PC-3 (cell line): Measurements from ENCODE around the gene KISS1R.

Experiments used
- EZH2 ChIP-seq: fragments of 300-600 bp; sonication (generic); IDR thresholded peaks from one replicate; pipeline ENCODE4 v1.6.1; 2017; ENCODE audit warnings: antibody characterized with exemption, mild to moderate bottlenecking, low read length; ENCODE audit not compliant: unreplicated experiment
- TF ChIP-seq, protein P1 (sequence below): fragments of 300-600 bp; sonication (generic); conservative IDR thresholded peaks from 2 replicates; pipeline ENCODE4 v1.5.1; 2017; ENCODE audit warnings: antibody characterized with exemption, low read depth, mild to moderate bottlenecking, low read length

DNA sequence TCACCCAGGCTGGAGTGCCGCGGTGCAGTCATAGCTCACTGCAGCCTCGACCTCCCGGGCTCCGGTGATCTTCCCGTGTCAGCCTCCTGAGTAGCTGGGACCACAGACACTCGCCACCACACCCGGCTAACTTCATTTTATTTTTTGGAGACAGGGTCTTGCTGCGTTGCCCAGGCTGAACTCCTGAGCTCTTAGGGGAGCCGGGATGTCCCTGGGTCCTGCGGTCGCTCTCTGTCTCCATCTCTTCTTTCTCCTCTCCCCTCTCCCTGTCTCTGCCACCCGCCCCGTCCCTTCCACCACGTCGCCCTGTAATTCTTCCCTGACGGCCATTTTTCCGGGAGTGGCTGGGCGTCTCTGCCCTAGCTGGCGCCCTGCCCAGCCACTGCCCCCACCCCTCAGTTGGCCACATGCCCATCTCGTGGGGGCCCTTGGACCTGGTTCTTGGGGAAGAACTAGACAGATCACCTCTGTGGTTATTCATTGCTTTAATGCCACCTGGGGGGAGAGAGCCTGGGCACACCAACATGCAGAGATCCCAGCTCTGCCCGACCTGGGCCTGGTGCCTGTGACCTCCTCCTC lies 27.6 kb downstream of the KISS1R start:
- TF ChIP-seq, protein P1, sequence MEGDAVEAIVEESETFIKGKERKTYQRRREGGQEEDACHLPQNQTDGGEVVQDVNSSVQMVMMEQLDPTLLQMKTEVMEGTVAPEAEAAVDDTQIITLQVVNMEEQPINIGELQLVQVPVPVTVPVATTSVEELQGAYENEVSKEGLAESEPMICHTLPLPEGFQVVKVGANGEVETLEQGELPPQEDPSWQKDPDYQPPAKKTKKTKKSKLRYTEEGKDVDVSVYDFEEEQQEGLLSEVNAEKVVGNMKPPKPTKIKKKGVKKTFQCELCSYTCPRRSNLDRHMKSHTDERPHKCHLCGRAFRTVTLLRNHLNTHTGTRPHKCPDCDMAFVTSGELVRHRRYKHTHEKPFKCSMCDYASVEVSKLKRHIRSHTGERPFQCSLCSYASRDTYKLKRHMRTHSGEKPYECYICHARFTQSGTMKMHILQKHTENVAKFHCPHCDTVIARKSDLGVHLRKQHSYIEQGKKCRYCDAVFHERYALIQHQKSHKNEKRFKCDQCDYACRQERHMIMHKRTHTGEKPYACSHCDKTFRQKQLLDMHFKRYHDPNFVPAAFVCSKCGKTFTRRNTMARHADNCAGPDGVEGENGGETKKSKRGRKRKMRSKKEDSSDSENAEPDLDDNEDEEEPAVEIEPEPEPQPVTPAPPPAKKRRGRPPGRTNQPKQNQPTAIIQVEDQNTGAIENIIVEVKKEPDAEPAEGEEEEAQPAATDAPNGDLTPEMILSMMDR = no peak
- no peak for TF ChIP-seq EZH2
